Upper lobe of right lung (tissue), 1 donor: ENCODE data around the gene TTC28. TPM values are rescaled to one million over a fixed set of nuclear protein-coding genes. Genes with fewer than 3 reads are reported as not detected.

ENCODE experiments used
- ATAC-seq: fragments of 200-7000 bp; cut with Tn5 transposase; one replicate; pipeline ENCODE4 v1.9.1; 2020; ENCODE audit warnings: mild to moderate bottlenecking, moderate library complexity
- DNase-seq: peaks from one replicate; pipeline ENCODE4 v3.0.0-alpha.2; 2020
- H3K27ac ChIP-seq: fragments of 200-600 bp; one replicate; pipeline ENCODE4 v1.8.0; 2022
- H3K27me3 ChIP-seq: fragments of 200-600 bp; one replicate; pipeline ENCODE4 v1.8.0; 2022; ENCODE audit warnings: mild to moderate bottlenecking
- H3K36me3 ChIP-seq: fragments of 200-600 bp; one replicate; pipeline ENCODE4 v1.8.0; 2022
- H3K4me1 ChIP-seq: fragments of 200-600 bp; one replicate; pipeline ENCODE4 v1.8.0; 2022
- H3K4me3 ChIP-seq: fragments of 200-600 bp; one replicate; pipeline ENCODE4 v1.8.0; 2022; ENCODE audit warnings: mild to moderate bottlenecking
- H3K9me3 ChIP-seq: fragments of 200-600 bp; one replicate; pipeline ENCODE4 v1.8.0; 2022
- CTCF ChIP-seq: fragments of 200-600 bp; IDR thresholded peaks from one replicate; pipeline ENCODE4 v1.8.0; 2022; ENCODE audit warnings: antibody characterized with exemption
- intact Hi-C: fragments of 100-400 bp; cut with DNase I; formaldehyde crosslinking; loops from one replicate; pipeline ENCODE4 v1.11.0; 2022
- total RNA-seq: library from RNA; stranded (reverse); fragmentation: NEBNext Ultra II Directional; extraction: Animal tissue kit (Norgen Biotek cat#: 25700); gene quantifications from one replicate; pipeline ENCODE4 v1.2.1, GENCODE V29; 2021
- donor health status: DM: no; HTN: yes; CAD: no; lungs with severe emphysema.

TTC28 gene
- total RNA-seq, 1 donor from 2014 or later, result 48.7 TPM

- H3K9me3 ChIP-seq, result no peaks in the 10 kb centered on the region
- H3K4me1 ChIP-seq, result peaks cover 5% of the 10 kb centered on the region
- ATAC-seq, result no peak
- no peak overlapping the region for H3K4me3 ChIP-seq
- intact Hi-C loops, result no loop called here
- no peaks in the 10 kb centered on the region for H3K36me3 ChIP-seq
- H3K27ac ChIP-seq, result no peak overlapping the region
- TF ChIP-seq CTCF, result no peak
- DNase-seq, result no peak
- H3K27me3 ChIP-seq, result no peaks in the 10 kb centered on the region
Measured at GRCh38 chr22:28148816-28149465, 530.7 kb downstream of the TTC28 start.

- H3K36me3 ChIP-seq, result no peaks in the 10 kb centered on the region
- intact Hi-C loops, result no loop called here
Measured at GRCh38 chr22:28147401-28147800, 532.2 kb downstream of the TTC28 start.

GRCh38 chr22:28146401-28147314 lies 533.0 kb downstream of the TTC28 start:
- Histone ChIP-seq H3K27ac (no peak overlapping the region), H3K9me3 (no peaks in the 10 kb centered on the region)
- intact Hi-C loops, result no loop called here

More at GRCh38 chr22:28147401-28147800, 532.2 kb downstream of the TTC28 start:
- no peak for ATAC-seq
- H3K27ac ChIP-seq, result no peak overlapping the region
- no peak for TF ChIP-seq CTCF
- no peak for DNase-seq
- peaks cover 16% of the 10 kb centered on the region for H3K4me1 ChIP-seq
- H3K9me3 ChIP-seq, result no peaks in the 10 kb centered on the region
- H3K4me3 ChIP-seq, result no peak overlapping the region
- no peaks in the 10 kb centered on the region for H3K27me3 ChIP-seq

GRCh38 chr22:28143961-28144745 lies 535.5 kb downstream of the TTC28 start:
- no peak for ATAC-seq
- no peaks in the 10 kb centered on the region for H3K9me3 ChIP-seq
- no peak for TF ChIP-seq CTCF
- H3K36me3 ChIP-seq, result no peaks in the 10 kb centered on the region
- intact Hi-C loops, result no loop called here
- no peak overlapping the region for H3K4me3 ChIP-seq
- H3K4me1 ChIP-seq, result peaks cover 30% of the 10 kb centered on the region
- no peak for DNase-seq
- H3K27me3 ChIP-seq, result no peaks in the 10 kb centered on the region
- H3K27ac ChIP-seq, result no peak overlapping the region

More at GRCh38 chr22:28146401-28147314, 533.0 kb downstream of the TTC28 start:
- DNase-seq, result no peak
- TF ChIP-seq CTCF, result no peak
- Histone ChIP-seq H3K36me3 (no peaks in the 10 kb centered on the region), H3K4me1 (peaks cover 16% of the 10 kb centered on the region), H3K4me3 (no peak overlapping the region), H3K27me3 (no peaks in the 10 kb centered on the region)
- ATAC-seq, result no peak

- ATAC-seq (no peak), DNase-seq (no peak)
- Histone ChIP-seq H3K36me3 (no peaks in the 10 kb centered on the region), H3K27ac (no peak overlapping the region), H3K4me1 (peaks cover 37% of the 10 kb centered on the region), H3K4me3 (no peak overlapping the region), H3K9me3 (no peaks in the 10 kb centered on the region), H3K27me3 (no peaks in the 10 kb centered on the region)
- no peak for TF ChIP-seq CTCF
- intact Hi-C loops, result no loop called here
Measured at GRCh38 chr22:28143241-28143865, 536.3 kb downstream of the TTC28 start.
